ENCODE measurements around the gene SEZ6L.

Gene SEZ6L

GRCh38 chr22:26234296-26234695 is 65.0 kb downstream of the SEZ6L start:
- Histone ChIP-seq H3K4me3 (ENCODE audit: low read length) (no peak overlapping the region), H3K4me1 (ENCODE audit: control insufficient read depth, insufficient read depth, low read length) (no peaks in the 10 kb centered on the region), H3K27ac (ENCODE audit: low read depth, low read length) (no peak overlapping the region), H3K27me3 (ENCODE audit: control insufficient read depth, insufficient read depth, low read length) (peaks cover 2% of the 10 kb centered on the region), H3K9ac (ENCODE audit: low read length) (no peak overlapping the region), H3K36me3 (ENCODE audit: control insufficient read depth, insufficient read depth, low read length) (no peaks in the 10 kb centered on the region)

- Histone ChIP-seq H3K9ac (ENCODE audit: low read length) (no peak overlapping the region), H3K4me3 (ENCODE audit: low read length) (no peak overlapping the region), H3K4me1 (ENCODE audit: control insufficient read depth, insufficient read depth, low read length) (no peaks in the 10 kb centered on the region), H3K27me3 (ENCODE audit: control insufficient read depth, insufficient read depth, low read length) (peaks cover 2% of the 10 kb centered on the region), H3K27ac (ENCODE audit: low read depth, low read length) (no peak overlapping the region), H3K36me3 (ENCODE audit: control insufficient read depth, insufficient read depth, low read length) (no peaks in the 10 kb centered on the region)
Measured at GRCh38 chr22:26235792-26236487, 66.7 kb downstream of the SEZ6L start.

GRCh38 chr22:26236991-26237390 is 67.7 kb downstream of the SEZ6L start:
- Histone ChIP-seq H3K4me3 (ENCODE audit: low read length) (no peak overlapping the region), H3K27ac (ENCODE audit: low read depth, low read length) (no peak overlapping the region), H3K27me3 (ENCODE audit: control insufficient read depth, insufficient read depth, low read length) (peaks cover 2% of the 10 kb centered on the region), H3K9ac (ENCODE audit: low read length) (no peak overlapping the region), H3K36me3 (ENCODE audit: control insufficient read depth, insufficient read depth, low read length) (no peaks in the 10 kb centered on the region), H3K4me1 (ENCODE audit: control insufficient read depth, insufficient read depth, low read length) (no peaks in the 10 kb centered on the region)

- H3K36me3 ChIP-seq (ENCODE audit: control insufficient read depth, insufficient read depth, low read length): no peaks in the 10 kb centered on the region
- H3K4me1 ChIP-seq (ENCODE audit: control insufficient read depth, insufficient read depth, low read length): no peaks in the 10 kb centered on the region
- H3K4me3 ChIP-seq (ENCODE audit: low read length): no peak overlapping the region
- no peaks in the 10 kb centered on the region for H3K27me3 ChIP-seq (ENCODE audit: control insufficient read depth, insufficient read depth, low read length)
- H3K9ac ChIP-seq (ENCODE audit: low read length): no peak overlapping the region
- no peak overlapping the region for H3K27ac ChIP-seq (ENCODE audit: low read depth, low read length)
Measured at GRCh38 chr22:26238596-26238995, 69.3 kb downstream of the SEZ6L start.

GRCh38 chr22:26239581-26239980 is 70.3 kb downstream of the SEZ6L start:
- no peaks in the 10 kb centered on the region for H3K27me3 ChIP-seq (ENCODE audit: control insufficient read depth, insufficient read depth, low read length)
- H3K27ac ChIP-seq (ENCODE audit: low read depth, low read length): no peak overlapping the region
- H3K36me3 ChIP-seq (ENCODE audit: control insufficient read depth, insufficient read depth, low read length): no peaks in the 10 kb centered on the region

GRCh38 chr22:26241361-26241760 is 72.1 kb downstream of the SEZ6L start:
- Histone ChIP-seq H3K36me3 (ENCODE audit: control insufficient read depth, insufficient read depth, low read length) (no peaks in the 10 kb centered on the region), H3K4me1 (ENCODE audit: control insufficient read depth, insufficient read depth, low read length) (no peaks in the 10 kb centered on the region), H3K4me3 (ENCODE audit: low read length) (no peak overlapping the region), H3K27me3 (ENCODE audit: control insufficient read depth, insufficient read depth, low read length) (no peaks in the 10 kb centered on the region), H3K27ac (ENCODE audit: low read depth, low read length) (no peak overlapping the region), H3K9ac (ENCODE audit: low read length) (no peak overlapping the region)

More at GRCh38 chr22:26239581-26239980, 70.3 kb downstream of the SEZ6L start:
- Histone ChIP-seq H3K4me1 (ENCODE audit: control insufficient read depth, insufficient read depth, low read length) (no peaks in the 10 kb centered on the region), H3K4me3 (ENCODE audit: low read length) (no peak overlapping the region), H3K9ac (ENCODE audit: low read length) (no peak overlapping the region)

- Histone ChIP-seq H3K4me3 (ENCODE audit: low read length) (no peak overlapping the region), H3K4me1 (ENCODE audit: control insufficient read depth, insufficient read depth, low read length) (no peaks in the 10 kb centered on the region), H3K36me3 (ENCODE audit: control insufficient read depth, insufficient read depth, low read length) (no peaks in the 10 kb centered on the region), H3K27me3 (ENCODE audit: control insufficient read depth, insufficient read depth, low read length) (no peaks in the 10 kb centered on the region), H3K9ac (ENCODE audit: low read length) (no peak overlapping the region), H3K27ac (ENCODE audit: low read depth, low read length) (no peak overlapping the region)
Measured at GRCh38 chr22:26245001-26245400, 75.7 kb downstream of the SEZ6L start.

- no peaks in the 10 kb centered on the region for H3K4me1 ChIP-seq (ENCODE audit: control insufficient read depth, insufficient read depth, low read length)
- H3K4me3 ChIP-seq (ENCODE audit: low read length): no peak overlapping the region
- H3K27me3 ChIP-seq (ENCODE audit: control insufficient read depth, insufficient read depth, low read length): no peaks in the 10 kb centered on the region
- no peak overlapping the region for H3K9ac ChIP-seq (ENCODE audit: low read length)
- no peak overlapping the region for H3K27ac ChIP-seq (ENCODE audit: low read depth, low read length)
- no peaks in the 10 kb centered on the region for H3K36me3 ChIP-seq (ENCODE audit: control insufficient read depth, insufficient read depth, low read length)
Measured at GRCh38 chr22:26246552-26246951, 77.3 kb downstream of the SEZ6L start.

- H3K4me3 ChIP-seq (ENCODE audit: low read length): no peak overlapping the region
- no peaks in the 10 kb centered on the region for H3K4me1 ChIP-seq (ENCODE audit: control insufficient read depth, insufficient read depth, low read length)
- H3K27me3 ChIP-seq (ENCODE audit: control insufficient read depth, insufficient read depth, low read length): no peaks in the 10 kb centered on the region
- H3K27ac ChIP-seq (ENCODE audit: low read depth, low read length): no peak overlapping the region
- H3K36me3 ChIP-seq (ENCODE audit: control insufficient read depth, insufficient read depth, low read length): no peaks in the 10 kb centered on the region
- H3K9ac ChIP-seq (ENCODE audit: low read length): no peak overlapping the region
Measured at GRCh38 chr22:26251869-26252268, 82.6 kb downstream of the SEZ6L start.

GRCh38 chr22:26259510-26259909 is 90.2 kb downstream of the SEZ6L start:
- Histone ChIP-seq H3K9ac (ENCODE audit: low read length) (no peak overlapping the region), H3K4me1 (ENCODE audit: control insufficient read depth, insufficient read depth, low read length) (no peaks in the 10 kb centered on the region), H3K4me3 (ENCODE audit: low read length) (no peak overlapping the region), H3K27ac (ENCODE audit: low read depth, low read length) (no peak overlapping the region), H3K36me3 (ENCODE audit: control insufficient read depth, insufficient read depth, low read length) (no peaks in the 10 kb centered on the region), H3K27me3 (ENCODE audit: control insufficient read depth, insufficient read depth, low read length) (no peaks in the 10 kb centered on the region)

- no peak overlapping the region for H3K9ac ChIP-seq (ENCODE audit: low read length)
- H3K36me3 ChIP-seq (ENCODE audit: control insufficient read depth, insufficient read depth, low read length): no peaks in the 10 kb centered on the region
- H3K4me1 ChIP-seq (ENCODE audit: control insufficient read depth, insufficient read depth, low read length): no peaks in the 10 kb centered on the region
- H3K27ac ChIP-seq (ENCODE audit: low read depth, low read length): no peak overlapping the region
- H3K4me3 ChIP-seq (ENCODE audit: low read length): no peak overlapping the region
- H3K27me3 ChIP-seq (ENCODE audit: control insufficient read depth, insufficient read depth, low read length): no peaks in the 10 kb centered on the region
Measured at GRCh38 chr22:26264162-26264561, 94.9 kb downstream of the SEZ6L start.

GRCh38 chr22:26265281-26265680 is 96.0 kb downstream of the SEZ6L start:
- Histone ChIP-seq H3K36me3 (ENCODE audit: control insufficient read depth, insufficient read depth, low read length) (no peaks in the 10 kb centered on the region), H3K27ac (ENCODE audit: low read depth, low read length) (no peak overlapping the region), H3K4me1 (ENCODE audit: control insufficient read depth, insufficient read depth, low read length) (no peaks in the 10 kb centered on the region), H3K4me3 (ENCODE audit: low read length) (no peak overlapping the region), H3K9ac (ENCODE audit: low read length) (no peak overlapping the region), H3K27me3 (ENCODE audit: control insufficient read depth, insufficient read depth, low read length) (no peaks in the 10 kb centered on the region)

GRCh38 chr22:26265909-26266308 is 96.6 kb downstream of the SEZ6L start:
- Histone ChIP-seq H3K4me3 (ENCODE audit: low read length) (no peak overlapping the region), H3K27ac (ENCODE audit: low read depth, low read length) (no peak overlapping the region), H3K36me3 (ENCODE audit: control insufficient read depth, insufficient read depth, low read length) (no peaks in the 10 kb centered on the region), H3K27me3 (ENCODE audit: control insufficient read depth, insufficient read depth, low read length) (no peaks in the 10 kb centered on the region), H3K4me1 (ENCODE audit: control insufficient read depth, insufficient read depth, low read length) (no peaks in the 10 kb centered on the region), H3K9ac (ENCODE audit: low read length) (no peak overlapping the region)

All from rectal smooth muscle tissue (tissue), 1 donor.